EL (cell line): Measurements from ENCODE around the gene NKX2-3.

Source experiments
- DNase-seq: peaks from one replicate; pipeline ENCODE4 v3.0.0-alpha.2; 2016

The NKX2-3 gene

DNA sequence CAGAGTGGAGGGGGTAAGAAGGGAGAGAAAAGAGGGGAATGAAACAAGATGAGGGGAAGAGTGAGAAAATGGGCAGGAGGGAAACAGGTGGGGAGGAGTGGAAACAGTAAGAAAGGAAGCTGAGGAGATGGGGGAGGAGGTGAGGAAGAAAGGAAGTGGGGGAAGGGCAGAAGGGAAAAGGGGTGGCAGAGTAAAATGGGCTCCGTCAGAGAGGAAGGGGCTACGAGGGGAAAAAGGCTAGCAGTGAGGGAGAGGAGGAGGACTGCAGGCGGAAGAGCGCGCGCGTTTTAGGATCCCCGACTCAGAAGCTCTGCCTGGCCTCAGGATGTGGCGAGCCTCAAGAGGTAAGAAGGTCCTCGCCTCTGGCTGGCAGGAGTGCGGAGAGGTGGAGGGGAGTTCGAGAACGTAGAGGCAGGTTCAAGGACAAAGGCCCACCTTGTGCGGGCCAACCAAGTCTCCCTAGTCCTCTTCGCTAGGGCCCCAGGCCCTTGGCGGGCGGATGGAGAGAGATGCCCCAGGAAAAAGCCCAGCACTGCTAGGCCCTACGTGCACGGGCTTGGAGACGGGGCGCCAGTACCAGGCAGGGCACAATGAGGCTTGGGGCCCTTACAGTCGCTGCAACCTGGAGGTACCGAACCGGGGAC, 5.8 kb upstream of the NKX2-3 start:
- no peak for DNase-seq

- no peak for DNase-seq
Measured at GRCh38 chr10:99527526-99528493, 4.9 kb upstream of the NKX2-3 start.

DNA sequence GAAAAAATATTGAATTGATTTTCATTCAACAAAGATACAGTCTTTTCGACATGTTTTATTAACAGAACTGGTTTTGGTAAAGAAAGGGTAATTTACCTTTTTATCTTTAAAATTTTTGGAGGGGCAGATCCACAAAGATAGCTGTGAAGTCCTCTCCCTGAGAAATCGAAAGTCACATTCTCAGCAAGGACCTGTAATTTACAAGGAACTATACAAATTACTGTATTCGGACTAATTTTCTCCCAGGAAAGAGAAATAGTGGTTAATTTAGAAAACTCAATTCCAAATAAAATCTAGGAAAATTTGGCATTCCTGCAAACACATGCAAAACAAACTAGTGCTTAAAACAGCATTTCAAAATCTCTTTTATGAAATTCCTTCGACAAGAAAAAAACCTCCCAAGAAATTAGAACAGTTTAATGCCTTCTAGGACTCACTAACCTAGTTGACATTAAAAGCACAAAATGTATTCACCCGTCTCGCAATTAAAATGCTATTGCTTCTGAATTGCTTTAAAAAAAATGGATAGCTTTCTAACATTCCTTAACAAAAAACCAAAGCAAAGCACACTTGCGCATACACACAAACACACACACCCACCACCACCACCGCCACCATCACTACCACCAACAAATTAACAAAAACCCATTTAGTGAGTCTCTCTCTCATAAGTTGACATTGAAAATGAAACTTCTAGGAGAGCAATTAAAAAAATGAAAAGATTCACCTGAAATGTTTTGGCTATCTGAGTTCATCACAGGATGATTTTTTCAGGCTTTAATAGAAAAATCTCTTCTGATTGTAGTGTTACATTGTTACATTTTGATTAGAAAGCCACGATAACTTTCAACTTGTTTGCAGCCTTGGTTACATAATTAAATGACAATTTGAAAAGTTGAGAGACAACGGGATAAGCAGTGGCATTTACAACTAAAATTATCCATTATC, 4.0 kb upstream of the NKX2-3 start:
- no peak for DNase-seq

DNA sequence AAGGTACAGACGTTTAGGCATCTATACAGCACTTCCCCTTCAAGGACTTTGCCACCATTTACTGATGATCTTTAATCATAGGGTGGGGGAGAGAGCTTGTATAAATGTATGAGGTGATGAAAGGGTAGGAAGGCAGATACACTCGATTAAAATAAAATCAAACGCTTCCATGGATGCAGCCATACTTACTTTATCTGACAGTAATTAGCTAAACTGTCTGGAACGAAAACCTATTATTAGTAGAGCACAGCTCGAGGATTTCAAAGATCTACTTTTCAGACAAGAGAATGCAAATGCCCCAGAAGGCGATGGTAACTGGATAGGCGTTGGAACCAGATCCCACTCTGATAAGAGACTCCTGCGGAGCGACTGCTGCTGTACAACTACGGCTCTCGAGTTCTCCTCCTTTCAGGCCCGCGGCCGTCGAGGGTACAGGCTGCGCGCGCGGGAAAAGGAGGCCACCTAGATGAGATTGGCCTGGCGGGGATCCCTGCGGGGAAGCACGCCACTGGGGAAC, 3.1 kb upstream of the NKX2-3 start:
- no peak for DNase-seq

DNA sequence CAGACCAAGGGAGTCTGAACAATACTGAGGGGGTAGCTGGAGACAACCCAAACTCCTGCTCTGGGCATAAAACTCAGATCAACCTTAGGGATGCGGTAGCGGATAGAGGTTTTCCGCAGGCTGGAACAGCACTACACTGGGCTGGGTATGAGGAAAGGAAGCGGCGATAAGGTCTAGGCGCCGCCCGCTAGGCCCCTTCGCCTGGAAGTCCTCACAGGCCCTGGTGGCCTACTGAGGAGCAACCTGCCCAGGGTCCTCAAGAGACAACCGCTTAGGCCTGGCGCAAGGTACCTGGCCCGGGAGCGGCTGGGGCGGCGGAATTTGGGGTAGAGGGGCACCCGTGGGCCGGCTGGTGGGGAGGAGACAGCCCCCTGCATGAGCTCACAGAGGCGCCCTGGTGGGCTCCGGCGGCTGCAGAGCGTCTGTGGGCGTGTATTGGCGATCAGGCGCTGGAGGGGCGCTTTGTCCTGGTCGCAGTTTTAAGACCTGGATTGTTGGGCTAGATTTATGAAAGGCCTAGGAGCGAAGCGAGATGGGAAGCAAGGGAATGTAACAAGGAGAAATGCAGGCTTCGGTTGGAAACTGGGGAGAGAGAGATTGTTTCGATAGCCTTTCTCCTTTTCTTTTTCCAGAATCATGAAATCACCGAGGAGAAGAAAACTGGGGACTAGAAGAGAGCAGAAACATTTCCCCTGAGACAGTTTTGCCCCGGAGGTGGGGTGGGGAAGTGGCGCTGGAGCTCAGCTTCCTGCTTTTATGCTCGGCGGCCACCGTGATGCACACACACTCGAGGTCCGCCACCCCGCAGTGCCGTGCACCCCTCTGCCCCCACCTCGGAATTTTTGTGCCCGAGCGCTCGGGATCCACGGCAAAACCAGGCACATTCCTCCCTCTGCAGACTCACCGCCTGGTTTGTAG, 2.4 kb upstream of the NKX2-3 start:
- DNase-seq = no peak

- DNase-seq = no peak
Measured at GRCh38 chr10:99531026-99531695, 1.6 kb upstream of the NKX2-3 start.

- no peak for DNase-seq
Measured at GRCh38 chr10:99531696-99532593, 797 bp upstream of the NKX2-3 start.

DNA sequence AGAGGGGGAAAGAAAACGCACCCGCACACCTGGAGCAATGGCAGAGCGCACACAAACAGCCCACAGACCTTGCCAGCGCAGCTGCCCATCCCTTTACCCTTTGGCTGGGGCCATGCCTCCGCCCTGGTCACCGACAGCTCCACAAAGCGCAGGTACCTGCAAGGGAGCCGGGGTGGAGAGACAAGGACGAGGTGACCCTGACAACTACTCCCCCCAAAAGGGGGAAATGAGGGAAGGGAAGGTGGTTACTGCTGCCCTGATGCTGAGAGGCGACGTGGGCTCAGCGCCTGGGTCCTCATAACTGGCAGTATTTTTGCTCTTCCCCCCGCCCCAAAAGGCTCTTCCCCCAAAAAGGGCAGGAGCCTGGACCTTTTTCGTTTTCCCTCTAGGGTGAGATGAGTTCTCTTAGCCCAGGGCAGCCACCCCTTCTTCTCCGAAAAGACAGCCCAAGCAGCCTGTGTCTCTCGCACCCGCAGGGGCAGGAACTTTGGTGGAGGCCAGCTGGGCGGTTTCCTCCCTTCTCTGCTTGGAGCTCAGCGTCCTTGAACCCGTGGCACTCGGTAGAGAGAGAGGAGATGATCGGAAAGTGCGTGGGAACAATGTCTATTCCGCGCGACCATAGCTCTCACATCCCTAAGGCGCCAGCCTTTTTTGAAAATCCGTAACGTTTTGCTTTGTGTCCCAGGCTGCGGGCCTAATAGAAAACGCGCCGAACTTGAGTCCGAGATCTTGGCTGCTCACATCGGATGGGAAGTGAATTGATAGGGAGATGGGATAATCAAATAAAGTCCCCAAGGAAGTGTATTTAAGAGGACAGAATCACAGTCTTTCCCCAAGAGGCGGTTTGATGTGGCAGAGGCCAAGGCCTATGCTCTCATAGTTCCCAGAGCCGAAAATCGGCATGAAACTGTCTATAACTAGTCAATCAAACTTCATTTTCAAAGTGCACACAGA, 1.0 kb downstream of the NKX2-3 start:
- no peak for DNase-seq

DNA sequence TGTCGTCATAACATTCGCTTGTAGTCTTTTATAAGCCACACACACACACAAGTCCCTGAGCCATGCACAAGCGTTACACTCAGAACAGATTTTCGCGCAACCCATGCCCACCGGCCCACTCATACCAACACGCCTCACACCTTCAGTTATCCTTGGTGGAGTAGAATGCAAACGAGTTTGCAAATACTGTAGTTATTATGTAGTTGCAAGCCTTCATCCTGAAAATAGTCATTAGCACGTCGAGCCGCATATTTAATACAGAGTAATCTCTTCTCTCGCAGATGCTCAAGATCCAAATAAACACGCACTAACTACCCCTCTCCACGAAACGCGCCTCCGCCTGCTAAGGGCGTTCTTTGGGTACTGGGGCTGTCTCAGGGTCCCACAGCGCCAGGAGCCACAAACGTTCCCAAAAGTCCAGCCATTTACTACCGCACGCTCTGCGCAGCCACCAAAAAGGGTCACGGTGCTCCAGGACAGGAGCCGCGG, 1.8 kb downstream of the NKX2-3 start:
- DNase-seq = no peak

GRCh38 chr10:99534939-99535763, 2.4 kb downstream of the NKX2-3 start:
- peak; percentile 53 for DNase-seq

GRCh38 chr10:99535764-99536337, 3.1 kb downstream of the NKX2-3 start:
- DNase-seq = no peak

DNA sequence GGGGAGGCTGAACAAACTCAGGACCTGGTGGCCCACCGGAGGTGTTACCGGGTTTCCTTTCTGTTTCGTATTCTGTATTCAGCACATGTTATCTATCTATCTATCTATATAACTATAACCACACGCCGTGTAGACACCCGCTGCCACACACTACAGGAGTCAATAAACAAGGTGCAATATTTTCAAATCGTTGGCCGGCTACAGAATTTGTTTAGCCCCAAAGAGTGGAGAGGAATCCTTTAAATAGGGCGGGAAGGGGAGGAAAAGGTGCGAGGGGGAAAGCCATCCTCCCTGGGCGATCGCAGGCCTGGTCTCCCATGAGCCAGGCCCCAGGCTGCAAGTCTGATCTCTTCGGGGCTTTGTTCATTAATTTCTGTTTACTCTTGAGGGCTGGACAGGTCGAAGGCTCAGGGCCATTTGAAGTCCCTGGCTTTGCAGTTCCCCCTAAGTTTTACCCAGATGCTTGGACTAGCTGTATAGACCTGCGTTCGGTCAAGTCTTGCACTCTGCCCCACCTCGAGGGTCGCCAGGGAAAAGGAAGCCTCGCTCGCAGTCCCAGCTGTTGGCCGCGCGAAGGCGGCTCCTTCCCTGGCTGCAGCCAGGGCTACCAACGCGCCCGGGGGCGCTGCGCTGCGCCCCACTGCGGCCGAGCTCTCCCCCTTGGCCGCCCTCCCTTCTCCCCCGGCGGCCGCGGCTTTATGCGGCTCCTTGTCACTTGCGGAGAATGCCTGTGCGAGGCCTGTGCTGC, 3.8 kb downstream of the NKX2-3 start:
- DNase-seq = peak; percentile 38

- no peak for DNase-seq
Measured at GRCh38 chr10:99537086-99537988, 4.6 kb downstream of the NKX2-3 start.

GRCh38 chr10:99537989-99538917, 5.5 kb downstream of the NKX2-3 start:
- no peak for DNase-seq
